Left lung (tissue), 10 donors: Measurements from ENCODE around the gene SRPX. TPM values are rescaled to one million over a fixed set of nuclear protein-coding genes. Genes with fewer than 3 reads are reported as not detected.

ENCODE experiments used
- ATAC-seq: fragments of 200-7000 bp; cut with Tn5 transposase; one replicate; pipeline ENCODE4 v1.9.1; 2020; ENCODE audit warnings: moderate library complexity
- DNase-seq, 4 donors: peaks; one replicate each; pipeline ENCODE4 v3.0.0-alpha.2; 2013 to 2020
- H3K27ac ChIP-seq, 2 donors: fragments of 200-600 bp; sonication (generic) in 1 of 2; one replicate each; pipeline versions ENCODE4 v1.5.0 to v1.8.0; 2020 to 2021
- H3K27me3 ChIP-seq, 2 donors: fragments of 200-600 bp; sonication (generic) in 1 of 2; one replicate each; pipeline versions ENCODE4 v1.5.0 to v1.8.0; 2020 to 2021
- H3K36me3 ChIP-seq, 2 donors: fragments of 200-600 bp; sonication (generic) in 1 of 2; one replicate each; pipeline versions ENCODE4 v1.5.0 to v1.8.0; 2020 to 2021
- H3K4me1 ChIP-seq, 2 donors: fragments of 200-600 bp; one replicate each; pipeline ENCODE4 v1.8.0; 2021
- H3K4me3 ChIP-seq, 2 donors: fragments of 200-600 bp; sonication (generic) in 1 of 2; one replicate each; pipeline versions ENCODE4 v1.5.0 to v1.8.0; 2020 to 2021; ENCODE audit warnings: mild to moderate bottlenecking in 1 of 2
- H3K9me3 ChIP-seq, 2 donors: fragments of 200-600 bp; sonication (generic) in 1 of 2; one replicate each; pipeline versions ENCODE4 v1.5.0 to v1.8.0; 2020 to 2021
- CTCF ChIP-seq, 2 donors: fragments of 200-600 bp; sonication (generic) in 1 of 2; IDR thresholded peaks; one replicate each; pipeline versions ENCODE4 v1.5.0 to v1.8.0; 2021; ENCODE audit warnings: antibody characterized with exemption in 2 of 2
- intact Hi-C, 2 donors: fragments of 100-400 bp; cut with DNase I; formaldehyde crosslinking; loops; one replicate each; pipeline versions ENCODE4 v1.11.2 to v1.14.2; 2022
- polyA plus RNA-seq, 6 donors: library from polyadenylated mRNA; unstranded; fragments of 120-200 nt; gene quantifications; one replicate each; pipeline ENCODE4 v1.2.1, GENCODE V29; 2013; ENCODE audit not compliant: insufficient read length in 6 of 6
- total RNA-seq, 2 donors: library from RNA; stranded (reverse); fragmentation: NEBNext Ultra II Directional; extraction: Animal tissue kit (Norgen Biotek cat#: 25700); gene quantifications; one replicate each; pipeline ENCODE4 v1.2.1, GENCODE V29; 2021
- donor health status: DM: no; HTN: yes; CAD: no.
- donor health status: DM: no; HTN: no; CAD: no.

The SRPX gene
- total and polyA plus RNA-seq, 8 donors: 27.0 to 54.6 (median 32.3) TPM

- no peaks in the 10 kb centered on the region for H3K36me3 ChIP-seq
- intact Hi-C loops: no loop called here
- H3K27ac ChIP-seq: no peak overlapping the region
- no peaks in the 10 kb centered on the region for H3K27me3 ChIP-seq
- ATAC-seq (no peak), DNase-seq (no peak)
- H3K9me3 ChIP-seq: no peaks in the 10 kb centered on the region
- no peak for TF ChIP-seq CTCF (IDR thresholded peaks at IDR 0.05)
- no peak overlapping the region for H3K4me3 ChIP-seq
- no peaks in the 10 kb centered on the region for H3K4me1 ChIP-seq
Observed at GRCh38 chrX:38127961-38128360, 92.7 kb downstream of the SRPX start.

GRCh38 chrX:38126179-38126578 is 94.5 kb downstream of the SRPX start:
- Histone ChIP-seq H3K27ac (no peak overlapping the region), H3K4me1 (no peaks in the 10 kb centered on the region), H3K4me3 (no peak overlapping the region), H3K27me3 (no peaks in the 10 kb centered on the region), H3K9me3 (no peaks in the 10 kb centered on the region), H3K36me3 (no peaks in the 10 kb centered on the region)
- no peak for DNase-seq
- no peak for ATAC-seq
- intact Hi-C loops: no loop called here
- no peak for TF ChIP-seq CTCF (IDR thresholded peaks at IDR 0.05)

GRCh38 chrX:38124000-38124399 is 96.7 kb downstream of the SRPX start:
- Histone ChIP-seq H3K36me3 (no peaks in the 10 kb centered on the region), H3K27me3 (no peaks in the 10 kb centered on the region), H3K9me3 (no peaks in the 10 kb centered on the region), H3K27ac (no peak overlapping the region), H3K4me1 (no peaks in the 10 kb centered on the region), H3K4me3 (no peak overlapping the region)
- intact Hi-C loops: no loop called here
- no peak for TF ChIP-seq CTCF (IDR thresholded peaks at IDR 0.05)
- no peak for ATAC-seq
- DNase-seq: no peak

- Histone ChIP-seq H3K4me1 (no peaks in the 10 kb centered on the region), H3K4me3 (no peak overlapping the region), H3K27me3 (no peaks in the 10 kb centered on the region), H3K36me3 (no peaks in the 10 kb centered on the region), H3K9me3 (no peaks in the 10 kb centered on the region), H3K27ac (no peak overlapping the region)
- ATAC-seq (no peak), DNase-seq (no peak)
- intact Hi-C loops: no loop called here
- TF ChIP-seq CTCF (IDR thresholded peaks at IDR 0.05): no peak
Observed at GRCh38 chrX:38117485-38117884, 103.2 kb downstream of the SRPX start.

GRCh38 chrX:38116706-38117105 is 104.0 kb downstream of the SRPX start:
- DNase-seq (no peak), ATAC-seq (no peak)
- intact Hi-C loops: no loop called here
- Histone ChIP-seq H3K27me3 (no peaks in the 10 kb centered on the region), H3K9me3 (no peaks in the 10 kb centered on the region), H3K36me3 (no peaks in the 10 kb centered on the region), H3K4me3 (no peak overlapping the region), H3K4me1 (no peaks in the 10 kb centered on the region), H3K27ac (no peak overlapping the region)
- no peak for TF ChIP-seq CTCF (IDR thresholded peaks at IDR 0.05)
